ENCODE results near the gene FRK. TPM values are rescaled to one million over a fixed set of nuclear protein-coding genes. Genes with fewer than 3 reads are reported as not detected.
A peak's percentile ranks its signal among the peaks of the same experiment; 100 is the strongest.

The FRK gene
- 10 to 100 TPM in 1 of 4 donors, 1 to 10 TPM in 3; 2.9 to 11.2 (median 5.8) TPM for polyA plus RNA-seq
- long read RNA-seq, donor 1, result 0 reads
- long read RNA-seq, donor 2, result 0 reads
- long read RNA-seq, donor 3, result 0 reads
- long read RNA-seq, donor 4, result 0 reads
- long read RNA-seq, donor 5, result 0 reads
- long read RNA-seq, donor 6, result 0 reads
- long read RNA-seq, donor 7, result 0 reads
- long read RNA-seq, donor 8, result 0 reads
- long read RNA-seq, donor 9, result 0 reads
- long read RNA-seq, donor 10, result 0 reads

GRCh38 chr6:116060572-116061283 lies at the start of gene FRK:
TSS of gene FRK (minus strand) at chr6:116060891. CDS start at chr6:116060311, 580 bp downstream.
- no peaks in the 10 kb centered on the region for H3K36me3 ChIP-seq (ENCODE audit: control insufficient read depth in 3 of 3, insufficient read depth in 2 of 3, low read depth in 1 of 3, low read length in 3 of 3)
- H3K4me3 ChIP-seq (ENCODE audit: low read depth in 1 of 3, low read length in 3 of 3), result peak within 1 kb of the TSS in 2 of 3 donors; percentile 63 to 73
- WGBS, 3 donors, result 11 to 57% (median 29%) methylated on average over 7 of the region's 7 CpGs
- peaks cover 0 to 12% (median 0%) of the 10 kb centered on the region in 3 donors for H3K4me1 ChIP-seq (ENCODE audit: control insufficient read depth in 3 of 3, insufficient read depth in 2 of 3, low read depth in 1 of 3, low read length in 2 of 3)
- H3K9me3 ChIP-seq (ENCODE audit: control insufficient read depth in 2 of 2, insufficient read depth in 1 of 2, low read depth in 1 of 2, low read length in 1 of 2), result no peaks in the 10 kb centered on the region
- peak within 1 kb of the TSS; percentile 82 to 92 (median 86) for H3K27ac ChIP-seq (ENCODE audit: low read depth in 1 of 3, low read length in 2 of 3)
- DNase-seq (peak; percentile 88 to 94), FAIRE-seq (no peak)
- no peaks in the 10 kb centered on the region for H3K27me3 ChIP-seq (ENCODE audit: control insufficient read depth in 3 of 3, insufficient read depth in 3 of 3, low read length in 3 of 3)

GRCh38 chr6:116108836-116109235 lies 48.1 kb upstream of the FRK start:
- no peak for FAIRE-seq
- WGBS, 3 donors, result 31 to 63% (median 61%) methylated on average over 1 of the region's 1 CpG
- Histone ChIP-seq H3K9me3 (ENCODE audit: control insufficient read depth in 2 of 2, insufficient read depth in 1 of 2, low read depth in 1 of 2, low read length in 1 of 2) (no peaks in the 10 kb centered on the region), H3K27ac (ENCODE audit: low read depth in 1 of 3, low read length in 2 of 3) (no peak overlapping the region), H3K27me3 (ENCODE audit: control insufficient read depth in 3 of 3, insufficient read depth in 3 of 3, low read length in 3 of 3) (no peaks in the 10 kb centered on the region), H3K36me3 (ENCODE audit: control insufficient read depth in 3 of 3, insufficient read depth in 2 of 3, low read depth in 1 of 3, low read length in 3 of 3) (peaks cover 2 to 22% (median 20%) of the 10 kb centered on the region in 3 donors), H3K4me1 (ENCODE audit: control insufficient read depth in 3 of 3, insufficient read depth in 2 of 3, low read depth in 1 of 3, low read length in 2 of 3) (peaks cover 3 to 15% (median 10%) of the 10 kb centered on the region in 3 donors), H3K4me3 (ENCODE audit: low read depth in 1 of 3, low read length in 3 of 3) (no peak overlapping the region)
- DNase-seq, result no peak

GRCh38 chr6:116106146-116106545 lies 45.5 kb upstream of the FRK start:
- H3K27me3 ChIP-seq (ENCODE audit: control insufficient read depth in 3 of 3, insufficient read depth in 3 of 3, low read length in 3 of 3), result no peaks in the 10 kb centered on the region
- FAIRE-seq, result no peak
- H3K27ac ChIP-seq (ENCODE audit: low read depth in 1 of 3, low read length in 2 of 3), result no peak overlapping the region
- peaks cover 2 to 20% (median 14%) of the 10 kb centered on the region in 3 donors for H3K36me3 ChIP-seq (ENCODE audit: control insufficient read depth in 3 of 3, insufficient read depth in 2 of 3, low read depth in 1 of 3, low read length in 3 of 3)
- no peak overlapping the region for H3K4me3 ChIP-seq (ENCODE audit: low read depth in 1 of 3, low read length in 3 of 3)
- H3K9me3 ChIP-seq (ENCODE audit: control insufficient read depth in 2 of 2, insufficient read depth in 1 of 2, low read depth in 1 of 2, low read length in 1 of 2), result no peaks in the 10 kb centered on the region
- peaks cover 10 to 25% (median 19%) of the 10 kb centered on the region in 3 donors for H3K4me1 ChIP-seq (ENCODE audit: control insufficient read depth in 3 of 3, insufficient read depth in 2 of 3, low read depth in 1 of 3, low read length in 2 of 3)
- DNase-seq, result peak in 1 of 2 donors; percentile 23
- WGBS, 3 donors, result 32 to 50% (median 32%) methylated on average over 1 of the region's 1 CpG

GRCh38 chr6:116105247-116105646 lies 44.6 kb upstream of the FRK start:
- peaks cover 10 to 25% (median 19%) of the 10 kb centered on the region in 3 donors for H3K4me1 ChIP-seq (ENCODE audit: control insufficient read depth in 3 of 3, insufficient read depth in 2 of 3, low read depth in 1 of 3, low read length in 2 of 3)
- H3K9me3 ChIP-seq (ENCODE audit: control insufficient read depth in 2 of 2, insufficient read depth in 1 of 2, low read depth in 1 of 2, low read length in 1 of 2), result no peaks in the 10 kb centered on the region
- H3K27me3 ChIP-seq (ENCODE audit: control insufficient read depth in 3 of 3, insufficient read depth in 3 of 3, low read length in 3 of 3), result no peaks in the 10 kb centered on the region
- peak in 1 of 2 donors; percentile 47 for DNase-seq
- H3K27ac ChIP-seq (ENCODE audit: low read depth in 1 of 3, low read length in 2 of 3), result peak overlapping the region in 2 of 3 donors; percentile 44 to 53
- FAIRE-seq, result no peak
- H3K4me3 ChIP-seq (ENCODE audit: low read depth in 1 of 3, low read length in 3 of 3), result no peak overlapping the region
- 63 to 85% (median 73%) methylated on average over 3 of the region's 3 CpGs for WGBS, 3 donors
- peaks cover 2 to 15% (median 10%) of the 10 kb centered on the region in 3 donors for H3K36me3 ChIP-seq (ENCODE audit: control insufficient read depth in 3 of 3, insufficient read depth in 2 of 3, low read depth in 1 of 3, low read length in 3 of 3)

- Histone ChIP-seq H3K4me3 (ENCODE audit: low read depth in 1 of 3, low read length in 3 of 3) (no peak overlapping the region), H3K27me3 (ENCODE audit: control insufficient read depth in 3 of 3, insufficient read depth in 3 of 3, low read length in 3 of 3) (no peaks in the 10 kb centered on the region), H3K4me1 (ENCODE audit: control insufficient read depth in 3 of 3, insufficient read depth in 2 of 3, low read depth in 1 of 3, low read length in 2 of 3) (peaks cover 10 to 25% (median 19%) of the 10 kb centered on the region in 3 donors), H3K27ac (ENCODE audit: low read depth in 1 of 3, low read length in 2 of 3) (peak overlapping the region in 2 of 3 donors; percentile 44 to 53), H3K9me3 (ENCODE audit: control insufficient read depth in 2 of 2, insufficient read depth in 1 of 2, low read depth in 1 of 2, low read length in 1 of 2) (no peaks in the 10 kb centered on the region), H3K36me3 (ENCODE audit: control insufficient read depth in 3 of 3, insufficient read depth in 2 of 3, low read depth in 1 of 3, low read length in 3 of 3) (peaks cover 2 to 13% (median 7%) of the 10 kb centered on the region in 3 donors)
- FAIRE-seq, result no peak
- DNase-seq, result peak; percentile 50 to 57
- 32 to 76% (median 52%) methylated on average over 1 of the region's 1 CpG for WGBS, 3 donors
These were observed 43.9 kb upstream of the FRK start for GRCh38 chr6:116104636-116105035.

- Histone ChIP-seq H3K27me3 (ENCODE audit: control insufficient read depth in 3 of 3, insufficient read depth in 3 of 3, low read length in 3 of 3) (no peaks in the 10 kb centered on the region), H3K9me3 (ENCODE audit: control insufficient read depth in 2 of 2, insufficient read depth in 1 of 2, low read depth in 1 of 2, low read length in 1 of 2) (no peaks in the 10 kb centered on the region), H3K4me1 (ENCODE audit: control insufficient read depth in 3 of 3, insufficient read depth in 2 of 3, low read depth in 1 of 3, low read length in 2 of 3) (peaks cover 10 to 30% (median 21%) of the 10 kb centered on the region in 3 donors), H3K27ac (ENCODE audit: low read depth in 1 of 3, low read length in 2 of 3) (no peak overlapping the region), H3K4me3 (ENCODE audit: low read depth in 1 of 3, low read length in 3 of 3) (no peak overlapping the region), H3K36me3 (ENCODE audit: control insufficient read depth in 3 of 3, insufficient read depth in 2 of 3, low read depth in 1 of 3, low read length in 3 of 3) (peaks cover 0 to 10% (median 0%) of the 10 kb centered on the region in 3 donors)
- WGBS, 3 donors, result 69 to 80% (median 71%) methylated on average over 4 of the region's 4 CpGs
- FAIRE-seq (no peak), DNase-seq (no peak)
These were observed 42.2 kb upstream of the FRK start for GRCh38 chr6:116102873-116103272.

GRCh38 chr6:116101790-116102189 lies 41.1 kb upstream of the FRK start:
- H3K27me3 ChIP-seq (ENCODE audit: control insufficient read depth in 3 of 3, insufficient read depth in 3 of 3, low read length in 3 of 3), result no peaks in the 10 kb centered on the region
- no peak overlapping the region for H3K27ac ChIP-seq (ENCODE audit: low read depth in 1 of 3, low read length in 2 of 3)
- H3K4me3 ChIP-seq (ENCODE audit: low read depth in 1 of 3, low read length in 3 of 3), result peak overlapping the region in 2 of 3 donors; percentile 76 to 85
- peaks cover 10 to 27% (median 21%) of the 10 kb centered on the region in 3 donors for H3K4me1 ChIP-seq (ENCODE audit: control insufficient read depth in 3 of 3, insufficient read depth in 2 of 3, low read depth in 1 of 3, low read length in 2 of 3)
- H3K36me3 ChIP-seq (ENCODE audit: control insufficient read depth in 3 of 3, insufficient read depth in 2 of 3, low read depth in 1 of 3, low read length in 3 of 3), result peaks cover 0 to 7% (median 0%) of the 10 kb centered on the region in 3 donors
- DNase-seq (no peak), FAIRE-seq (no peak)
- WGBS, 3 donors, result 43 to 58% (median 51%) methylated on average over 2 of the region's 2 CpGs
- peaks cover 0 to under 1% of the 10 kb centered on the region in 2 donors for H3K9me3 ChIP-seq (ENCODE audit: control insufficient read depth in 2 of 2, insufficient read depth in 1 of 2, low read depth in 1 of 2, low read length in 1 of 2)

- FAIRE-seq (no peak), DNase-seq (no peak)
These were observed 40.6 kb upstream of the FRK start for GRCh38 chr6:116101302-116101718.

More at GRCh38 chr6:116101302-116101718, 40.6 kb upstream of the FRK start:
- 1 to 3% (median 2%) methylated on average over 12 of the region's 12 CpGs for WGBS, 3 donors
- Histone ChIP-seq H3K27ac (ENCODE audit: low read depth in 1 of 3, low read length in 2 of 3) (peak overlapping the region; percentile 90 to 99 (median 97)), H3K36me3 (ENCODE audit: control insufficient read depth in 3 of 3, insufficient read depth in 2 of 3, low read depth in 1 of 3, low read length in 3 of 3) (peaks cover 0 to 6% (median 0%) of the 10 kb centered on the region in 3 donors), H3K27me3 (ENCODE audit: control insufficient read depth in 3 of 3, insufficient read depth in 3 of 3, low read length in 3 of 3) (no peaks in the 10 kb centered on the region), H3K4me3 (ENCODE audit: low read depth in 1 of 3, low read length in 3 of 3) (peak overlapping the region; percentile 58 to 85 (median 76)), H3K9me3 (ENCODE audit: control insufficient read depth in 2 of 2, insufficient read depth in 1 of 2, low read depth in 1 of 2, low read length in 1 of 2) (peaks cover 0 to 5% of the 10 kb centered on the region in 2 donors), H3K4me1 (ENCODE audit: control insufficient read depth in 3 of 3, insufficient read depth in 2 of 3, low read depth in 1 of 3, low read length in 2 of 3) (peaks cover 10 to 26% (median 21%) of the 10 kb centered on the region in 3 donors)
